Activated CD8-positive, alpha-beta memory T cell treated with anti-CD3 and anti-CD28 coated beads, Interleukin-2, amount 50 U/mL, for 24 hours (primary cell): ENCODE results near the gene HFM1.

Experiments used
- DNase-seq: peaks from one replicate; pipeline ENCODE4 v3.0.0-alpha.2; 2020; ENCODE audit errors: extremely low read depth

The HFM1 gene

GRCh38 chr1:91243171-91243570, 161.5 kb downstream of the HFM1 start:
- DNase-seq, result no peak

- no peak for DNase-seq
Measured at GRCh38 chr1:91234181-91234580, 170.5 kb downstream of the HFM1 start.

GRCh38 chr1:91226741-91227140, 177.9 kb downstream of the HFM1 start:
- DNase-seq, result no peak

GRCh38 chr1:91224878-91225277, 179.8 kb downstream of the HFM1 start:
- DNase-seq, result no peak

GRCh38 chr1:91221017-91221416, 183.6 kb downstream of the HFM1 start:
- no peak for DNase-seq

GRCh38 chr1:91217911-91218310, 186.7 kb downstream of the HFM1 start:
- DNase-seq, result no peak
